Muscle of leg (tissue), 11 donors: ENCODE measurements around the gene MPP3. TPM values are rescaled to one million over a fixed set of nuclear protein-coding genes. Genes with fewer than 3 reads are reported as not detected.

Experiments
- DNase-seq: peaks from one replicate; pipeline ENCODE4 v3.0.0; 2013
- H3K27ac ChIP-seq: one replicate; pipeline ENCODE4 v1.5.1; 2013; ENCODE audit warnings: mild to moderate bottlenecking, low read length, control low read depth
- H3K27me3 ChIP-seq: one replicate; pipeline ENCODE4 v1.6.1; 2013; ENCODE audit warnings: low read length; ENCODE audit not compliant: control insufficient read depth, insufficient read depth
- H3K36me3 ChIP-seq: one replicate; pipeline ENCODE4 v1.6.1; 2013; ENCODE audit warnings: low read length; ENCODE audit not compliant: control insufficient read depth, insufficient read depth
- H3K4me1 ChIP-seq: one replicate; pipeline ENCODE4 v1.6.1; 2013; ENCODE audit warnings: low read length; ENCODE audit not compliant: control insufficient read depth, insufficient read depth
- H3K4me3 ChIP-seq: one replicate; pipeline ENCODE4 v1.5.1; 2013; ENCODE audit warnings: low read length, control low read depth
- H3K9me3 ChIP-seq: replicated peaks from 2 replicates; pipeline ENCODE4 v1.6.1; 2013; ENCODE audit warnings: low read depth, low read length; ENCODE audit not compliant: control insufficient read depth
- WGBS: methylation state at CpG from one replicate; pipeline ENCODE4 v1.1.5; 2013; ENCODE audit warnings: missing lambda C conversion rate; ENCODE audit not compliant: insufficient coverage; 5-methylcytosine and 5-hydroxymethylcytosine counted together
- polyA plus RNA-seq, 8 donors: library from polyadenylated mRNA; unstranded; fragments of 120-200 nt; gene quantifications; one replicate each; pipeline versions ENCODE4 v1.2.1 to v1.2.3, GENCODE V29; 2013; ENCODE audit warnings: inconsistent platforms in 1 of 8, low replicate concordance in 1 of 8; ENCODE audit not compliant: insufficient read length in 8 of 8, insufficient read depth in 1 of 8
- total RNA-seq: library from RNA; stranded (reverse); fragments of 120-200 nt; gene quantifications from one replicate; pipeline ENCODE4 v1.2.4, GENCODE V29; 2013

MPP3 gene
- total and polyA plus RNA-seq, 9 donors, result 3.6 to 7.1 (median 6.1) TPM

- Histone ChIP-seq H3K4me3 (peak within 1 kb of the TSS; percentile 87), H3K4me1 (peaks cover 39% of the 10 kb centered on the region), H3K27ac (peak within 1 kb of the TSS; percentile 91), H3K27me3 (peaks cover 20% of the 10 kb centered on the region), H3K36me3 (peaks cover 29% of the 10 kb centered on the region), H3K9me3 (no peaks in the 10 kb centered on the region)
- DNase-seq, result peak; percentile 95
- under 1% methylated on average over 100 of the region's 100 CpGs for WGBS
Observed at GRCh38 chr17:43778337-43779144, 54.4 kb downstream of the MPP3 start, which contains the start of gene DUSP3. DUSP3 (minus strand) TSS chr17:43778977; CDS start chr17:43778924, 53 bp downstream.

- H3K27ac ChIP-seq, result peak overlapping the region; percentile 0
- 87% methylated on average over 13 of the region's 16 CpGs for WGBS
- no peak overlapping the region for H3K4me3 ChIP-seq
- peaks cover 66% of the 10 kb centered on the region for H3K36me3 ChIP-seq
- peak; percentile 44 for DNase-seq
- peaks cover 2% of the 10 kb centered on the region for H3K27me3 ChIP-seq
- H3K9me3 ChIP-seq, result no peaks in the 10 kb centered on the region
- peaks cover 51% of the 10 kb centered on the region for H3K4me1 ChIP-seq
Observed at GRCh38 chr17:43774304-43775250, 58.4 kb downstream of the MPP3 start.

DNA sequence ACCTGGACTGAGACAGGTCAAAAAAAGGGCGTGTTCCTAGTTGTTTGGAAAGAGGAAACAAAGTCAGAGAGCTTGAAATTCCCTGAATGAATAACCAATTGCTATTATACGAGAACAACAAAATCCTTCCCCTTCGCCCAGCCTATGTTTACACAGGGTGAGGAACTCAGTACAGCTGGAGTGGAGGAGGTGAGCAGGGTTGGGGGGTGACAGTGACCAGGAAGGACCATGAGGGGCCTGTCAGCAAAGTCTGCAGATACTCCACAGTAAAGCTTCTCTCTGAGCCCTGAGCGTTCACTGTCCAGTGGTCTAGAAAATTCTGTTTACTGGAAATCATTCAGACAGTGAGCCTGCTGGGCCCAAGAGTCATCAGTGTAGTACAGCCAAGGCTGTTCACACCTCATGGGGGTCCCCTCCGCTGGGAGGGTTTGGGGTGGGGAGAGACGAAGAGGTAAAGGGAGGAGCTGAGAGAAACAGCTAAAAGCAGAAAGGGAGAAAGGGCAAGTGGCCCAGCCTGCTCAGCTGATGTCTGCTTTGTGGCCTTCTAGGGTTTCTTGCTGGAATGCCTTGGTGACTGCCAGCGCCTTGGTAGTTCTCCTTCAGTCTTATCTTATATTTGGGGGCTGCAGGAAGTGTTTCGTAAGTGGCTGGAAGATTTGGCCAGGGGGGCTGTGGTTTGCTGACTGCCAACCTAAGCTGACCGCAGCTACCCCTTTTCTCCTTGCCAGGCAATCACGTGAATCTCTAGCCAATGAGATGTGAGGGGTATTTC lies 59.9 kb downstream of the MPP3 start:
- Histone ChIP-seq H3K27ac (peak overlapping the region; percentile 47), H3K9me3 (no peaks in the 10 kb centered on the region), H3K4me3 (no peak overlapping the region), H3K27me3 (no peaks in the 10 kb centered on the region), H3K36me3 (peaks cover 81% of the 10 kb centered on the region), H3K4me1 (peaks cover 45% of the 10 kb centered on the region)
- 93% methylated on average over 3 of the region's 10 CpGs for WGBS
- peak; percentile 73 for DNase-seq

GRCh38 chr17:43771463-43771862 lies 61.5 kb downstream of the MPP3 start:
- peaks cover 79% of the 10 kb centered on the region for H3K36me3 ChIP-seq
- DNase-seq, result no peak
- 98% methylated on average over 4 of the region's 9 CpGs for WGBS
- no peaks in the 10 kb centered on the region for H3K27me3 ChIP-seq
- H3K9me3 ChIP-seq, result no peaks in the 10 kb centered on the region
- peaks cover 34% of the 10 kb centered on the region for H3K4me1 ChIP-seq
- H3K4me3 ChIP-seq, result no peak overlapping the region
- H3K27ac ChIP-seq, result no peak overlapping the region

DNA sequence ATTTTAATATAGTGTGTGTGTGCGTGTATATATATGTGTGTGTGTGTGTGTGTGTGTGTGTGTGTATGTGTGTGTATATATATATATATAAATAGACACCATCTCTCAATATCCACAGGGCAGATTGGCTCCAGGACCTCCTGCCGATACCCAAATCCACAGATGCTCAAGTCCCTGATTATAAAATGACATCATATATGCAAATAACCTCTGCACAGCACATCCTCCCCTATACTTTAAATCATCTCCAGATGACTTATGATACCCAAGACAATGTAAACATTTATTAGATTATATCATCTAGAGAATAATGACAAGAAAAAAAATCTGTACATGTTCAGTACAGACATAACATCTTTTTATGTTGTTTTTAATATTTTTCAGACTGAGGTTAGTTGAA lies 62.0 kb downstream of the MPP3 start:
- no peak overlapping the region for H3K27ac ChIP-seq
- DNase-seq, result no peak
- H3K4me1 ChIP-seq, result peaks cover 33% of the 10 kb centered on the region
- peaks cover 76% of the 10 kb centered on the region for H3K36me3 ChIP-seq
- H3K9me3 ChIP-seq, result no peaks in the 10 kb centered on the region
- no peaks in the 10 kb centered on the region for H3K27me3 ChIP-seq
- no peak overlapping the region for H3K4me3 ChIP-seq
- no CpG with 5 or more reads among the region's 2 CpGs for WGBS

DNA sequence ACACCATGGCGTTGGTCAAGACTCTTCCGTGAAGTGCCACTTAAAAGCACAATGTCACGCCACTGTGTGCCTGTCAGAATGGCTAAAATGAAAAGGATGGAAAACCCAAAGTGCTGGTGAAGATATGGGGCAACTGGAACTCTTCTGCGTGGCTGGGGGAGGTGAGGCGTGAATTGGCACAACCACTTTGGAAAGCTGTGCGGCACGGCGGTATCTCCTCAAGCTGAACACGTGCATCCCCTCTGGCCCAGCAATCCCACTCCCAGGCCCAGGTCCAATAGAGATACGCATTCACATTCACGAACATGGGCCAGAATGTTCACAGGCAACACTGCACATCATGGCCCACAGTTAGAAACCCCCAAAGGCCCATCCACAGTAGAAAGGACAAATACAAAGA lies 63.1 kb downstream of the MPP3 start:
- peaks cover 68% of the 10 kb centered on the region for H3K36me3 ChIP-seq
- 95% methylated on average over 11 of the region's 11 CpGs for WGBS
- H3K4me3 ChIP-seq, result no peak overlapping the region
- DNase-seq, result no peak
- H3K27ac ChIP-seq, result no peak overlapping the region
- no peaks in the 10 kb centered on the region for H3K9me3 ChIP-seq
- H3K4me1 ChIP-seq, result peaks cover 25% of the 10 kb centered on the region
- no peaks in the 10 kb centered on the region for H3K27me3 ChIP-seq

DNA sequence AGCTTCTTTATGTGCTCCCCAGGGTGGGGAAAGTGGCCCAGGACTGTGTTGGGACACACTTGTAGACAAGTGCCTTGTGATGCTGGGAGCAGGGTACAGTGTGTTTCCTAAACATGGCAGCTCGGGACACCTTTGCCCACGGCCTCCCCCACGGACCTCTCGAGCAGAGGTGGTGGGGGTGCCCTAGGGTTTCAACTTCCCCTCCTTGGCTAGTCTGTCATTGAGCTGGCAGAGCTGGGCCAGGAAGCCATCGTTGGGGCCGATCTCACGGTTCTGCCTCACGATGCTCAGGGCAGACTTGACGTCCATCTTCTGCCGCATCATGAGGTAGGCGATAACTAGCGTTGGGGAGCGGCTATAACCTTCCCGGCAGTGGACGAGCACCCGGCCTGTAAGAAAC lies 63.5 kb downstream of the MPP3 start:
- 89% methylated on average over 16 of the region's 16 CpGs for WGBS
- no peak for DNase-seq
- Histone ChIP-seq H3K27ac (peak overlapping the region; percentile 39), H3K4me1 (peaks cover 21% of the 10 kb centered on the region), H3K9me3 (no peaks in the 10 kb centered on the region), H3K36me3 (peaks cover 64% of the 10 kb centered on the region), H3K27me3 (no peaks in the 10 kb centered on the region), H3K4me3 (no peak overlapping the region)

DNA sequence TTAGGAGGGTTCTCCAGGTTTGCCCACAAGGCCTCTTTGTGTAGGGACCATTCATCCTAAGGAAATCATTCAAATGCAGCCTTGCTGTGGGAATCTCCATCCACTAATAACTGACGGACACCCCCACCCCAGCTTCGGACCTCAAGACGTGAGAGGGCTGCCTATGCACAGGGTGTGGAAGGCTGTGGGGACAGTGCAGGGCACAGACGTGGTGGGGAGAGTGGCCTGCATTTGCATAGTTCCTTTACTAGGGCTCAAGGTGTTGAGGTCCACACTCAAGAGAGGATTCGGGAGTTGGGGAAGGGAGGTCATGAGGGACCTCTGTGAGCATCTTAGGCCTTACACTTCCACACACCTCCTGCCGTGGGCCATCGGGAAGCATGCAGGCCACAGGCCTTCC lies 64.0 kb downstream of the MPP3 start:
- Histone ChIP-seq H3K4me3 (no peak overlapping the region), H3K4me1 (peaks cover 16% of the 10 kb centered on the region), H3K9me3 (no peaks in the 10 kb centered on the region), H3K36me3 (peaks cover 59% of the 10 kb centered on the region), H3K27me3 (no peaks in the 10 kb centered on the region), H3K27ac (peak overlapping the region; percentile 39)
- WGBS, result no CpG with 5 or more reads among the region's 7 CpGs
- DNase-seq, result no peak

- peaks cover 12% of the 10 kb centered on the region for H3K4me1 ChIP-seq
- WGBS, result 67% methylated on average over 6 of the region's 9 CpGs
- no peak overlapping the region for H3K4me3 ChIP-seq
- DNase-seq, result peak; percentile 76
- no peaks in the 10 kb centered on the region for H3K27me3 ChIP-seq
- H3K27ac ChIP-seq, result peak overlapping the region; percentile 39
- H3K9me3 ChIP-seq, result no peaks in the 10 kb centered on the region
- peaks cover 56% of the 10 kb centered on the region for H3K36me3 ChIP-seq
Observed at GRCh38 chr17:43768382-43768781, 64.6 kb downstream of the MPP3 start.
